Measurements from ENCODE around the gene LIMK2. TPM values are rescaled to one million over a fixed set of nuclear protein-coding genes. Genes with fewer than 3 reads are reported as not detected.
"Not testable (repeated sequence)": the region's sequence is repeated elsewhere in the genome, so short reads cannot be mapped to it uniquely, and the experiment has no call there.

Gene LIMK2
- total RNA-seq, 2 donors from 2014 or later, result 38.4 to 76.8 TPM

DNA sequence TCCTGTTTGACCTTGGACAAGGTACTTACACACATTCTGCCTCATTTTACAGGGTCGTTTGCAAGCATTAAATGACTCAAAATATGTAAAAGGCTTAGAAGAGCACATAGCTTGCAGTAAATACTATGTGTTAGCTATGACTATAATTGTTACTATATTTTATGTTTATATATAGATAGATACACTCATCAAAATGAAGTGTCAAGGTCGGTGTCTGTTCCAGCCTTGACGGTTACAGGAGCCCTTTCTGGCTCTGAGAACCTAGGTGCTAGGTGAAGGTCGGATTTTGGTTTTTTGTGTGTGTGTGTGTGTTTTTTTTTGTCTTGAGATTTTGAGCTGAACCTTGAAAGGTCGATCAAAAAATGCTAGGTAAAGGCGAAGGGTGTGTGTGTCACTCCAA is 24.5 kb upstream of the LIMK2 start:
- peaks cover 13% of the 10 kb centered on the region for H3K36me3 ChIP-seq
- H3K9me3 ChIP-seq, result no peaks in the 10 kb centered on the region
- no peak overlapping the region for H3K4me3 ChIP-seq
- TF ChIP-seq, protein P1, sequence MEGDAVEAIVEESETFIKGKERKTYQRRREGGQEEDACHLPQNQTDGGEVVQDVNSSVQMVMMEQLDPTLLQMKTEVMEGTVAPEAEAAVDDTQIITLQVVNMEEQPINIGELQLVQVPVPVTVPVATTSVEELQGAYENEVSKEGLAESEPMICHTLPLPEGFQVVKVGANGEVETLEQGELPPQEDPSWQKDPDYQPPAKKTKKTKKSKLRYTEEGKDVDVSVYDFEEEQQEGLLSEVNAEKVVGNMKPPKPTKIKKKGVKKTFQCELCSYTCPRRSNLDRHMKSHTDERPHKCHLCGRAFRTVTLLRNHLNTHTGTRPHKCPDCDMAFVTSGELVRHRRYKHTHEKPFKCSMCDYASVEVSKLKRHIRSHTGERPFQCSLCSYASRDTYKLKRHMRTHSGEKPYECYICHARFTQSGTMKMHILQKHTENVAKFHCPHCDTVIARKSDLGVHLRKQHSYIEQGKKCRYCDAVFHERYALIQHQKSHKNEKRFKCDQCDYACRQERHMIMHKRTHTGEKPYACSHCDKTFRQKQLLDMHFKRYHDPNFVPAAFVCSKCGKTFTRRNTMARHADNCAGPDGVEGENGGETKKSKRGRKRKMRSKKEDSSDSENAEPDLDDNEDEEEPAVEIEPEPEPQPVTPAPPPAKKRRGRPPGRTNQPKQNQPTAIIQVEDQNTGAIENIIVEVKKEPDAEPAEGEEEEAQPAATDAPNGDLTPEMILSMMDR (IDR thresholded peaks at IDR 0.05), result no peak
- no peaks in the 10 kb centered on the region for H3K4me1 ChIP-seq (ENCODE audit: control insufficient read depth in 1 of 2, low read depth in 2 of 2)
- DNase-seq (ENCODE audit: low spot score) (no peak), ATAC-seq (ENCODE audit: insufficient number of reproducible peaks, low FRiP score, low read depth) (no peak)
- H3K27me3 ChIP-seq (replicated peaks; ENCODE audit: insufficient read depth), result no peaks in the 10 kb centered on the region
- no peak overlapping the region for H3K27ac ChIP-seq

DNA sequence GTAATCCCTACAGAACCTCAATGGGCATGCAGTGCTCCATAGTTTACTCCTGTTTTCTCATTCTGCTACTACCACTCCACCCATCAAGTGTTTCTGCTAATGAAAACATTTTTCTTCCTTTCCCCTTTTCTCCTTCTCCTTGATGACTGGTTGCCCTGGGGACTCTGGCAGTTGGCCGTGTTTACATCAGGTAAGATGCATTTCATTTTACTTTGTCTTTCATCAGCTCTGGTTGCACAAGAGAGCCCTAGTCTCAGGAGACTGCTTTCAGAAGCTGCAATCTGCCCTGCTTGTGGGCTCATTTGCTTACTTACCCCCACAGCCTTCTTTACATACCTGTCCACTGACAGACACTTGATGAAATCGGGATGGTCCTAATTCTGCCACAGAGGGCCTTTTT is 19.6 kb upstream of the LIMK2 start:
- Histone ChIP-seq H3K4me3 (no peak overlapping the region), H3K36me3 (peaks cover 24% of the 10 kb centered on the region), H3K9me3 (no peaks in the 10 kb centered on the region), H3K27me3 (replicated peaks; ENCODE audit: insufficient read depth) (no peaks in the 10 kb centered on the region), H3K27ac (no peak overlapping the region), H3K4me1 (ENCODE audit: control insufficient read depth in 1 of 2, low read depth in 2 of 2) (no peaks in the 10 kb centered on the region)
- no peak for ATAC-seq (ENCODE audit: insufficient number of reproducible peaks, low FRiP score, low read depth)
- DNase-seq (ENCODE audit: low spot score), result no peak
- TF ChIP-seq, protein P1 (IDR thresholded peaks at IDR 0.05), result no peak

DNA sequence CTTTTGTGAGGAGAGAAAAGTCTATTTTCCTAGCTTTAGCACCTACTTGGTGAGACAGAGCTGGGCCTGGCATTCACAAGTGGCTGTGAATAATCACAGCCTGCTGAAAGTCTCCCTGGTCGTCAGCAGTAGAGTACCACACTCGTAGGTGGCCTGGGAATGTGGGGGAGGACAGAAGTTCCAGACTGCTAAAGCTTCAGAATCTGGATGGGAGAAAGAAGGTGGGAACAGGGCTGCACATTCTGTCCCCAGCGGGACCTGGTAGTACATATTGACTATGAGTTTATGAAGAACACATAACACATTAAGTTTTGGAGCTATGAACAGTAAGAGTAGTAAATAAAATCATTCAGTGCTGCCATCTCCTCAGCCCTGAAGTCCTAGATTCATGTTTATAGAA is 19.0 kb upstream of the LIMK2 start:
- Histone ChIP-seq H3K27me3 (replicated peaks; ENCODE audit: insufficient read depth) (no peaks in the 10 kb centered on the region), H3K4me3 (no peak overlapping the region), H3K36me3 (peaks cover 23% of the 10 kb centered on the region), H3K9me3 (no peaks in the 10 kb centered on the region), H3K4me1 (ENCODE audit: control insufficient read depth in 1 of 2, low read depth in 2 of 2) (no peaks in the 10 kb centered on the region), H3K27ac (no peak overlapping the region)
- TF ChIP-seq, protein P1 (IDR thresholded peaks at IDR 0.05), result no peak
- no peak for DNase-seq (ENCODE audit: low spot score)
- no peak for ATAC-seq (ENCODE audit: insufficient number of reproducible peaks, low FRiP score, low read depth)

DNA sequence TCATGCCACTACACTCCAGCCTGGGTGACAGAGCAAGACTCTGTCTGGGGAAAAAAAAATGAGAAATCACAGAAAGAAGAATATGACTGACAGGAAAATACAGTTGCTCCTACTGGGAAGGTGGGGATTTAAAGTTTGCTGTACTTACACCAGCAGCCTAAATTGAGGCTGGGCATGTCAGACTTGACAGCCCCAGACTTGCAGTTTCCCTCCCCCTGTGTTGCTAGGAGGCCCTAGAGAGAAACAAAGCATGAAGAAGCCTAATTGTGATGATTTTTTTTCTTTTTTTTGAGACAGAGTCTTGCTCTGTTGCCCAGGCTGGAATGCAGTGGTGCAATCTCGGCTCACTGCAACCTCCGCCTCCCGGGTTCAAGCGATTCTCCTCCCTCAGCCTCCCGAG is 17.4 kb upstream of the LIMK2 start:
- not testable (repeated sequence) for H3K27me3 ChIP-seq (replicated peaks; ENCODE audit: insufficient read depth); DNase-seq (ENCODE audit: low spot score); H3K9me3 ChIP-seq; ATAC-seq (ENCODE audit: insufficient number of reproducible peaks, low FRiP score, low read depth); H3K27ac ChIP-seq; H3K4me3 ChIP-seq; H3K4me1 ChIP-seq (ENCODE audit: control insufficient read depth in 1 of 2, low read depth in 2 of 2)
- H3K36me3 ChIP-seq, result peaks cover 23% of the 10 kb centered on the region

DNA sequence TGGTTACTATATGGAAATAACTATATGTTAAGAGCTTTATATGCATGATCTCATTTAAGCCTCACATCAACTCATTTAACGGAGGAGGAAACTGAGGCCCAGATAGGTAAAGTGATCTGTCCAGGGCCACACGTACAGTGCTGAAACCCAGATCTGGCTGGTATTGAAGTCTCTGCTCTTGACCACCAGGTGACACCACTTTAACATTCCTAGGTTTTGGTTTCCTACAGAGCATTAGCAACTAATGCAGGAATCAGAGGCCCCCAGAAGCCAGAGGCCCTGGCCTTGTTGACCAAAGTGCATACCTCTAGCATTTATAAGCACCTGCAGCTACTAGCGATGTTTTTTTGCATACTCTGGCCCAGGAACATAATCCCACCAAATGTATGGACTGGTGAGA is 12.9 kb upstream of the LIMK2 start:
- Histone ChIP-seq H3K4me1 (ENCODE audit: control insufficient read depth in 1 of 2, low read depth in 2 of 2) (no peaks in the 10 kb centered on the region), H3K27me3 (replicated peaks; ENCODE audit: insufficient read depth) (no peaks in the 10 kb centered on the region), H3K4me3 (no peak overlapping the region), H3K36me3 (peaks cover 32% of the 10 kb centered on the region), H3K27ac (no peak overlapping the region), H3K9me3 (no peaks in the 10 kb centered on the region)
- TF ChIP-seq, protein P1 (IDR thresholded peaks at IDR 0.05), result no peak
- DNase-seq (ENCODE audit: low spot score) (no peak), ATAC-seq (ENCODE audit: insufficient number of reproducible peaks, low FRiP score, low read depth) (no peak)

DNA sequence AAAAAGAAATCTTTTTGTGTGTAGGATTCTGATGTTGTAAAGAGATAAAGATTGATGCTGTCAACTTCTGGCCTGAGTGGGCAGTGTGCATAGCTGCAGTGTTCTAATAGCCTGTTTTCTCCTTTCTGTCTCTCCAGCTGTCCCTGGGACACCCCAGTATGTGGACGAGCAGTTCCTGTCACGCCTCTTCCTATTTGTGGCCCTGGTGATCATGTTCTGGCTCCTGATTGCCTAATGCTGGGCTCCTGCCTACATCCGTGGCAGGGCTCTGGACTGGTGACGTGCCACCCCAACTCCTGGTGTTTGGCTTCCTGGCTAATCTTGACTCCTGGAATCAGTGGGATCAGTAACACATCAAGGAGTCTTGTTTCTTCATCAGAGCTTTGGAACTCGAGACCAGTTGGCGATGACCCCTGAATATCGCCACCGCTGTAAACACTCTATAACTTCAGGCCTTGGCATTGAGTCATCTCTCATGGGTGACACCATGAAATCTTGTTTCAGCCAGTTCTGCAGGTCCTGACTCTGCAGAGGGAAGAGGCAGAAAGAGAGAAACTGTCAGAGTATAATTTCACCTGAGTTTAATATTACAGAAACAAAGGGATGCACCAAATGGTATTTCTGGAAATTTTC is 7.6 kb upstream of the LIMK2 start:
- not testable (repeated sequence) for H3K27ac ChIP-seq; H3K4me1 ChIP-seq (ENCODE audit: control insufficient read depth in 1 of 2, low read depth in 2 of 2); H3K4me3 ChIP-seq; H3K9me3 ChIP-seq; H3K27me3 ChIP-seq (replicated peaks; ENCODE audit: insufficient read depth); ATAC-seq (ENCODE audit: insufficient number of reproducible peaks, low FRiP score, low read depth); DNase-seq (ENCODE audit: low spot score)
- peaks cover 41% of the 10 kb centered on the region for H3K36me3 ChIP-seq

DNA sequence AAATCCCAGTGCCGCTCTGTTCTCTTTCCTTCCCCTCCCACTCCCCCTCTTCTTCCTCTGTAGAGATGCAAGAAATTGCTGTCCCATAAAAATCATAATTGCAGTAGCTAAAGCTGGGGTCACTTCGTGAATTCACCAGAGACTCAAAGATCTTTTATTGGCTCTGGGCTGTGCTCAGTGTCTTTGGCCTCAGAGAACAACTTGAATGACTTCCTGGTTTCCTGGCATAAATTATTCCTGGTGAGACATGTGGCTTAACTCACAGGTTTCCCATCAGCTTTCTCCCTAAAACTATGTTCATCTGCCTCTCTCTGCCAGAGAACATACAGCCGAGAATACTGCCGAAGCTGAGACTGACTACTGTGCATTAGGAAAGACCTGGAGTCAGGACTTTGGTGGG is 7.0 kb upstream of the LIMK2 start:
- H3K9me3 ChIP-seq; DNase-seq (ENCODE audit: low spot score); H3K4me3 ChIP-seq; H3K27ac ChIP-seq; ATAC-seq (ENCODE audit: insufficient number of reproducible peaks, low FRiP score, low read depth); H3K4me1 ChIP-seq (ENCODE audit: control insufficient read depth in 1 of 2, low read depth in 2 of 2); H3K27me3 ChIP-seq (replicated peaks; ENCODE audit: insufficient read depth): not testable (repeated sequence)
- H3K36me3 ChIP-seq, result peaks cover 41% of the 10 kb centered on the region

DNA sequence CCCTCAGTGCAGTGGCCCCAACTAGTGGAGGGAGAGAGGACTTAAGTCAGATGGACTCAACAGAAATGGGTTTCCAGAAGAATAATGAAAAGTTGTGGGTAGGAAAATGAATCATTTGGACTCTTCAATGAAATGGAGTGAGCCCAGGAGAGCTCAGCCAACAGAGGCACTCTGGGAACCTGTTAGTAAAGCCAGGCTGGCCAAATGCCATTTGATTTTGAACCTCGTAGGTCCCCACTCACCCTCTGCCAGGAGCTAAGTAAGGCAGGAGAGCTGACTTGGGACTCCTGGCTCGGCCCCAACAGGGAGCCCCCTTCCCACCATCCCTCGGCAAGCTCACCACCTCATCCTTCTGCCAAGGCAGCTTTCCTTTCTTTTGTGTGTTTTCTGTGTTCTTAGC is 5.6 kb upstream of the LIMK2 start:
- not testable (repeated sequence) for H3K27ac ChIP-seq; H3K9me3 ChIP-seq; H3K27me3 ChIP-seq (replicated peaks; ENCODE audit: insufficient read depth); H3K4me1 ChIP-seq (ENCODE audit: control insufficient read depth in 1 of 2, low read depth in 2 of 2); DNase-seq (ENCODE audit: low spot score); ATAC-seq (ENCODE audit: insufficient number of reproducible peaks, low FRiP score, low read depth); H3K4me3 ChIP-seq
- H3K36me3 ChIP-seq, result peaks cover 37% of the 10 kb centered on the region
